GM20431 (cell line): Measurements from ENCODE around the gene DAW1.

Experiments
- in situ Hi-C: fragments of 300-500 bp; cut with MseI, MboI; formaldehyde crosslinking; loops from one replicate; pipeline ENCODE4 v1.15.0; 2020; ENCODE audit warnings: low sequenced_read_pairs; ENCODE audit not compliant: unreplicated experiment

The DAW1 gene

DNA sequence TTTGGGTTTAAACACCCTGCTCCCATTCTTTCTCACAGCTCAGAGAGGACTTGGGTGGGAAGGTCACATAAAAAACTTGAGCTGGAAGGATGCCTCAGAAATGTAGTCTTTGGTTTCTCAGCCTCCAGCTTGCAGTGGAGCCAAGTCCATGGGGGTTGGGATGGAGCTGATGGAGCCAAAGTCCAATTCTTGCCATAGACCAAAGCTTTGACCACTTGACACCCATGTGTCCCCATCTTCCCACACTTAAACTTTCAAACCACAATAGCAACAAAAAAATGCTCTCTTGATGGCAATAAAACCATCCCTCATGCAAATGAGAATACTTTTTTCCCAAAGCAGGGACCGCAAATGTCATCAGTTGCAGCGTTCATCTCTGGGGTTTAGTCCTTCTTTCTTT is 14.7 kb upstream of the DAW1 start:
- in situ Hi-C loops, result loop anchor here (25.0 kb wide), 1 partner anchor 194 kb away; the partner anchor contains the start of gene SCYGR5

DNA sequence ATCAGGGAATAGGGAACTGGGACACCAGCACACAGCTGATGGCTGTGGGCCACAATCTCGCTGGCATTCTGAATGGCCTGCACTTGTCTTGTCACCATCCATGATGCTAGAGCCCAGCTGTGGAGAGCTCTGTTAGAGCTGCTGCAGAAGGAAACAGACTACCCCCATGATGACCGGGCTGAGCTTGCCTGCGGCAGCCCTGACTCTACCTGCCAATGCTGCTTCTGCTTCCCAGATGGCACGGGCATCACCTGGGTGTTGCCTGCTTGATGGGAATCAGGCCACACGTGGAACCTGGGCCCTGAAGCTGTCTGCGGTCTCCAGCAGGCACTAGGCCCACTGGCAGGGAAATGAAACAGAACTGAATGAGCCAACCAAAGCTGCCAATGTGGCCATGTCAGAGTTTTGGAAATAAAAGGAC is 11.2 kb upstream of the DAW1 start:
- in situ Hi-C loops, result loop anchor here (25.0 kb wide), 1 partner anchor 198 kb away; the partner anchor contains the start of gene SCYGR5

DNA sequence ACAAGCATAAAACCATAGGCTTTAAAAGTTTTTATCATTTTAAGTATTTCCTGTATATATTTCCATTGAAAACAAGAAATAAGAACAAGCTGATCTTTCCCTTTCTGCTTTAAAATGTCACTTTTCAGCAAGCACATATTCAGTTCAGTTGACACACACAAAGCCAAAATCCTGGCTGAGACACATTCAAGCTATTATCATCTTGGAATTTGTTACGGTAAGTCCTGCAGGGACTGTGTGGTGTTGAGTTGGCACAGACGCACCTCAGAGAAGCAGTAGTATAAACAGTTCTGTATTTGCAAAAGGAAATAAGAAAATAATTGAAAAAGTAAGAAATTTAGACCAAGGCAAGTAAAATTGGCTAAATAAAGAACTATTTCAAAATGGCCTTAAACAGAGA is 10.4 kb upstream of the DAW1 start:
- in situ Hi-C loops, result loop anchor here (25.0 kb wide), 1 partner anchor 199 kb away; the partner anchor contains the start of gene SCYGR5

DNA sequence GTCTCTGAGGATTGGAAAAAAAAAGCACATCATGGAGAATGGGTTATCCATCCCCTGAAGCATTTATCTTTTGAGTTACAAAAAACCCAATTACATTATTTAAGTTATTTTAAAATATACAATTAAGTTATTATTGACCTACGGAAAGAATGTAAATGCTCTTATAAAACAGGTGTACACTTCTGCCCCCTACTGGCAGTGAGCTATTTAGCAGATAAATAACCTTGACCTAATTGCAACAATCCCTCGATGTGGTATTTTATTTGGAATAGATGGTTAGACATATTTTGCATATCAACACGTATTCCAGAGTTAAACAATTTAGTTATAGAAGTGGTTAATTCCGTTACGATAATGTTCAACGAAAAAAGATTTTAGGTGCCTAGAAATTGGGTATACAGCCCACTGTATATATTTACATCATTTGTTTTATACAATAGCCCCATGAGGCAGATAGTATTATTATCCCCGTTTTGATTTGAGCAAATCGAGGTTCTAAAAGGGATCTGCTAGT is 9.1 kb upstream of the DAW1 start:
- in situ Hi-C loops, result loop anchor here (25.0 kb wide), 1 partner anchor 200 kb away; the partner anchor contains the start of gene SCYGR5

DNA sequence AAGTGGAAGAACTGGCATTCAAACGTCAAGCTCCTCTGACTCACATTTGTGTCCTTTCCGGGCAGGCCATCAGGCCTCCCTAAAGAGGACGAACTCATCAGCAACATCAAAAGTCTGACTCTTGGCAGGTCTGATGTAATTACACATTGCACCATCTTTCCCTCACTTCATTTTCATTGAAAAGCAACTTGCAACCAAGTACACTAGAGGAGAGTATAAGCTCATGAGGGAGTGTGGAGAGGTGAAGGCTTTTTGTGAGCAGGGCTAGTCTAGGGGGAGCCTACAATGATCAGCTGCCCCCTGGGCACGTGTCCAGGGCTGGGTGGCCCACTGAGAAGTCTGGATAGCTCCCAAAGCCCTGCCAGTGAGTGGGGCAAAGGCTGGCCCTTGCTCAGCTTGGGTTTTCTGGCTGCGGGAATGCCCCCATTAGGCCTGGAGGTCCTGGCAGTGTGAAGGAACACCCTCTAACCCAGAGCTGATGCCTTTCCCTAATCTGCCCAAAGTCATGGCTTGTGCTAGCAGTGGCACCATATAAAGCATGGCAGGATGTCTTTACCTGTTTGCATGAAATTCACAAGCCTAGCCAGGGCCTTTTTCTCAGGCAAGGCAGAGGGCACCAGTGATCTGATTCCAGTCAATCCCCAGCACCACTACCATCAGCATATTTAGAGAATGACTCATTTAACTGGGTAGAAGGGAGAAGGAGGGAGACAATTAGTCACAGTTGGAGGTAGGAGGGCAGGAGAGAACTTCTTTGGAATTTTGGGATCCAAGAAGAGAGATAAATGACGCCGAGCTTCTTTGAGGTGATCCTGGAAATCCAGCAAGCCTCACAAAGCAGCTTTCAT is 8.5 kb upstream of the DAW1 start:
- in situ Hi-C loops, result loop anchor here (25.0 kb wide), 1 partner anchor 201 kb away; the partner anchor contains the start of gene SCYGR5

DNA sequence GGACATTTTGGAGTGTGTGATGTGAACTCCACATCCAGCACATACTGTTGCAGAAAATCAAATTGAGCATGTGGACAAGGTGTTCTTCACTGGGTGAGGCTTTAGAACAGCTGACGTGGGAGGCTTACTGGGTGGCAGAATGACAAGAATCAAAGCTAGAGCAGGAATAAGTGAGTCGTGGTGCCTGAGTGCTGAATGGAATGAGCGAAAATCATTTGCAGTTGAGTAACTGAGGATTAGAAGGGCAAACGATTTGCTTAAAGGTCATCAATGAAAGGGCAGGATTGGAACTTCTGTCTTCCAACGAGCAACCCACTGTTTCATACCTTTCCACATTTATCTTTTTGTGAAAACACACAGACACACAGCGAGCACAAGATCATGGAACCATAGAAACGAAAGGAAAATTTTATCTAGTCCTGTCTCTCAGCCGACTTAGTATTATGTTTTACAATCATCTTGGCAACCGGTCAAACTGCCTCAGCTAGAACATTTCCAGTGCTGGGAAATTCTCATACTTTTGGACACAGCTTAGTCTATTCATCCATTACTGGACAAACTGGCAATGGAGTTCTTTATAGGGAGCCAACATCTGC is 7.2 kb upstream of the DAW1 start:
- in situ Hi-C loops, result loop anchor here (25.0 kb wide), 1 partner anchor 202 kb away; the partner anchor contains the start of gene SCYGR5

DNA sequence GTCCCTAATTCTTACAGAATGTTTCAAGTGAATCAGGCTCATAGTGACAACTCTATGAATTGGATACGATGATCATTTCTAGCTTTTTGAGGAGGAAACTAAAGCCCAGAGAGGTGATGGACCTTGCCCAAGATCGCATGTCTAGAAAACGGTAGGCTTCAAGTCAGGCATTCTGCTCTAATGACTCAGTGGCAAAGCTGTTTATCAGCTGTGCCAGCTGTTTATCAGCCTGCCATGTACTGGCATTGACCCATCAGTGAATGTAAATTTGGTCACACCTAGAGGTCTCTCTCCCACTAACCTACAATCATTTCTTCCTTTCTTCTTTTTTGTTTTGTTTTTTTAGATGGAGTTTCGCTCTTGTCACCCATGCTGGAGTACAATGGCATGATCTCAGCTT is 6.1 kb upstream of the DAW1 start:
- in situ Hi-C loops, result loop anchor here (25.0 kb wide), 1 partner anchor 203 kb away; the partner anchor contains the start of gene SCYGR5

DNA sequence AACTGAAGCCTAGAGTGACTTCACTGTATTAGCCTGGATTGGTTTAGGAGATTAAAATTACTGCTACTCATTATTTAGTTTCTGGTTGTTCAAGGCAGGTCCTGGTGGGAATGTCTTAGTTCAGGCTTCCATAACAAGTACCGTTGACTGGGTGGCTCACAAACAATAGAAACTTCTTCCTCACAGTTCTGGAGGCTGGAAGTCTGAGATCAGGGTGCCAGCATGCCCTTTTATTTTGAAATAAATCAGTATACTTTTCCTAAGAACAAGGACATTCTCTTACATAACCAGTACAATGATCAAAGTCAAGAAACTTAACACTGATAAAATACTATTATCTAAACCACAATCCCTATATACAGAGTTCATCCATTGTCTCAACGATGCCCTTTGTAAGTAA is 4.0 kb upstream of the DAW1 start:
- in situ Hi-C loops, result loop anchor here (25.0 kb wide), 1 partner anchor 205 kb away; the partner anchor contains the start of gene SCYGR5

DNA sequence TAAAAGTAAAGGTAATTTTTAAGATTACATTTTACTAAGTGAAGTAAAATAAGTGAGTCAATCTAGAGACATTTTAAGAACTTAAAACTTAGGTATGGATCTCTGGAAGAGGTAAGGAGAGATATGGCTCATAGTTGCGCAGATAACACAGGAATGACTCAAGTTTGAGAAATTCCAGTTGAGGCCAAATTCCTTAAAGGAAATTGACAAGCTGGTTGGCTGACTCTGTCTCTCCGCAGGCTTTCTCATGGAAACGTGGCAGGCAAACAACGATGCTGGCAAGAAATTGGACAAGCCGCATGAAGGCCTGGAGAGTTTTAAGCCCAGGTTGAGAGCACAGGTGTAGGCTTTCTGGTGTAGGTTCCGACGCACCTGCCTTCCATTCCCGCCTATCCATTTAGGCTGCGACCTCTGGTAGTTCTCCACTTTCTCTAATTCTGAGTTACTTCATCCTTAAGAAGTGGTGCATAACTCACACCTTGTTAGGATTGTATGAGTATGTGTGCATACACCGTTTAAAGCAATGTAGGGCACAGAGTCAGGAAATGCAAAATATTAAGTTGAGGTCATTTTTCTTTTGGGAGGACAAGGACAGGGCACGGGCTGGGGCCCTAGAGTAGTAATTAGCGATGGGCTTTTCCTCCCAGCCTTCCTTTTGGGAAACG is 589 bp upstream of the DAW1 start:
- in situ Hi-C loops, result loop anchor here (25.0 kb wide), 1 partner anchor 209 kb away; the partner anchor contains the start of gene SCYGR5

DNA sequence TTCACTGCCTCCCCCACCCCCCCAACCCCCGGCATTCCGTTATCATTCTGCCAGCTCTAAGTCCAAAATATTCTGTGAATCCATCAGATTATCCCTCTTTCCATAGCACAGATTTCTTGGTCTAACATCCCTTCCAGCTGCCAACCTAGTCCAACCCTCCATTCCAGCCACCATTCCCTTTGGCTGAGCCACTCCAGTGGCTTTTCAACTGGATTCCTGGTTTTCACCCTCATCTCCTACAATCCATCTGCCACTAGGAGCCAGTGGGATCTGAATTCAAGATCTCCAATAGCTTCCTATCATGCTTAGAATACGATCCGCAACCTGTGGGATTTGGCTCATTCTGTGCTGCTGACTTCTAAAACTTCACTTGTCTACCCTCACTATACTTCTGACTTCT is 1.2 kb downstream of the DAW1 start:
- in situ Hi-C loops, result loop anchor here (25.0 kb wide), 1 partner anchor 210 kb away; the partner anchor contains the start of gene SCYGR5

DNA sequence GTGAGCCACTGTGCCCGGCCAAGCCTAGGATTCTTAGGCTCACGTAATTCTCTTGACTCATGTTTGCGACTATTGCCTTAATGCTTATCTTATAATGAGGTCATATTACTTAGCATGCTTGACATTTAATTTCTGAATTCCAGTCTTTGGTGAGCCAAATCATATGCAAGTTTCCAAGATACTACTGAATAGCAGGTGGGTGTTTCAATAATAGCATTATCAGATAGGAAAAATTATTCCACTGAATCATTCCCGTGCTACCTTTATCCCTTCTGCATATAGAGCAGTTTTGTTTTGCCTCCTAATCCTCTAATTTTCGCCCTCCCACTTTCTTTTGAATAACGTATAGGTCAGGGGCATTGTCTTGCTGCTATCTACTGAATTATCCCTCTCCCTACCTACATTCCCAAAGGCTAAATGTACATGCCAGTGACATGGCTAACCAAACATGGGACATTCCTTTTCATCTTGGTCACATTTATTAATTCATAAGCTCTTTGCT is 4.9 kb downstream of the DAW1 start:
- in situ Hi-C loops, result no loop called here

DNA sequence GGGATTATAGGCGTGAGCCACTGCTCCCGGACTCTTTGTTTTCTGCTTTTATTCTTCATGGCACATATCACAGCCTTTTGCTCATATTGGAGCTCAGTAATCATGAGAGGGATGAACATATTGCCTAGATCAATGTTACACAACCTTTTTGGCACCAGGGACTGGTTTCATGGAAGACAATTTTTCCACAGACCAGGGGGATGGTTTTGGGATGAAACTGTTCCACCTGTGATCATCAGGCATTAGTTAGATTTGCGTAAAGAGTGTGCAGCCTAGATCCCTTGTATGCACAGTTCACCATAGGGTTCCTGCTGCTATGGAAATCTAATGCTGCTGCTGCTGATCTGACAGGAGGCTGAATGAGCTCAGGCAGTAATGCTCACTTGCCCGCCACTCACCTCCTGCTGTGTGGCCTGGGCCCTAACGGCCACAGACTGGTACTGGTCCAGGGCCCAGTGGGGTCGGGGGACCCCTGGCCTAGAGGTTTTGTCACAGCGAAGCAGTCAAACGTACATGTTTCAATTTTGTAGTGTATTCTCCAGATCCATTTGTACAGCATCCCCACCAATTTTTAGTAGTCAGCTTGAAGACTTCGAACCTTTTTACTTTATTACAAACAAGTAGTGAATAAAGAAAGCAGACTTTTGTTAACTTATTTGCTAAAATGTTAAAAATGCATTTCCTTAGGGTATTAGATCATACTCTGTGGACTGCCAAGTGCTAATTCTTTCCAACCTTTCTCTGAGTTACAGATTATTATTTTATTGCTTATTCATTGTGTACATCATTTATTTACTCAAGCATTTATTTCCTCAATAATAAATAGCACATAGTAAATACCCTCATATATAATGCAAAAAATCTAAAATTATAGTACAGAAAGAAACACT is 6.2 kb downstream of the DAW1 start:
- in situ Hi-C loops, result no loop called here

DNA sequence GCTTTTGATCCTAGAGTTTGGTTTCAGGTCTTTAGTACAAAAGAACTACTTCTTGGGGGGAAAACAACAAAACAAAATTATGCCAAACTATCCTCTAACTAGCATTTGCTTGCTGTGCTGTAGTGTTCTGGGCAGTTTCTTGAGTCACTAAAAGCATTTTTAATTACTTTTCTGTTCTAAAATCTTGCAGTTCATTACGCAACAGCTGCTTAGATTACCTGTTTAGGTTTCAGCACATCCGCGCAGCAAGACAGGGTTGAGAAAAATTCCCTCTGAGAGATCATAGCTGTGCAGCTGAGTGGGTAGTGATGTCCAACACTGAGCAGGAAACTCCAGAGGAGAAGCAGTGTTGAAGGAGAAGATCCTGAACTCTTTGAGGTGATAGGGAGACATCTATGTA is 9.0 kb downstream of the DAW1 start:
- in situ Hi-C loops, result no loop called here

DNA sequence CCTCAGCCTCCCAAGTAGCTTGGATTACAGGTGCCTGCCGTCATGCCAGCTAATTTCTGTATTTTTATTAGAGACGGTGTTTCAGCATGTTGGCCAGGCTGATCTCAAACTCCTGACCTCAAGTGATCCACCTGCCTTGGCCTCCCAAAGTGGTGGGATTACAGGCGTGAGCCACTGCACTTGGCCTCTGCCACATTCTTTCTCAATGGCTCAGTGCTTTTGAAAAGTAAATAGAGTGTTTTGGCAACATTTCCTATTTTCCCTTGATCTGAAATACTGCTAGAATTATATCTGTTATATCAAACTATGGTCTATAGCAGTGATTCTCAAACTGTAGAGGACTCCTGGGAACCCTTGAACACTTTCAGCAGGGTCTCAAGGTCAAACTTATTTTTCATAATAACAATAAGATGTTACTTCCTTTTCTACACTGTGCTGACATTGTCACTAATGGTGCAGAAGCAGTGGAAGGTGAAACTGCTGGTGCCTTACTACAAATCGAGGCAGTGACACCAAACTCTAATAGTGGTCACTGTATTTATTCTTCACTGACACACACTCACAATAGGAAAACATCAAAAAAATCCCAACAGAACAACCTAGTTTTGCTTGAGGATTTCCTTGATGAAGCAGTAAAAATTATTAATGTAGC is 10.6 kb downstream of the DAW1 start:
- in situ Hi-C loops, result no loop called here

DNA sequence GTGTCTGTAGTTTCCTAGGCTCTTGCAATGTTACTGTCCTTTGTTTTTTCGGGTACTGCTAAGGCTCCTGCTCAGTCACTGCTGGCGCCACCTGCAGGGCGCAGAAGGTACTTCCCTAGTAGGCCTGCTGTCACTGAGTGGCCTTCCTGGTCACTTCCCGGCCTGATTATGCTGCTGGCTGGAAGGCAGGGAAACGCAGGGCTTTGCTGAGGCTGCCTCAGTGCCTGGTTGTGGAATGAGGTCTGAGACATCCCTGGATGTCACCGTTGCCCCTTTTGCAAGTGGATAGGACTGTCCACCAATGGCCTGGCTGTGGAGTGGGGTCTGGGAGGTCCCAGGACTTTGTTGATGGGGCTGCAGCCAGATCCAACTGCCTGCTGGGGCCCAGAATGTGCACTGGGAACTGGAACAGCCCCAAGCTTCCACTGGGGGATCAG is 13.1 kb downstream of the DAW1 start:
- in situ Hi-C loops, result no loop called here

DNA sequence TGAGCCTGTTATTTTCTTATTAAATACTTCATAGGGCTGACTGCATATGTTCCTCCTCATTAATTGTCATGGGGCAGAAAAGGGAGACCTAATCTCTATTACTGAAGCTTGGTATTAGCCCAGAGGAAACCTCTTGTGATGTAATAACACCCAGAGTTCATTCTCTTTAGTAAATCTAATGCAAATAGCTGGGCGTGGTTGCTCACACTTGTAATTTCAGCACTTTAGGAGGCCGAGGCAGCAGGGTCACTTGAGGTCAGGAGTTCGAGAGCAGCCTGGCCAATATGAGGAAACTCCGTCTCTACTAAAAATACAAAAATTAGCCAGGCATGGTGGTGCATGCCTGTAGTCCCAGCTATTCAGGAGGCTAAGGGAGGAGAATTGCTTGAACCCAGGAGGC is 14.7 kb downstream of the DAW1 start:
- in situ Hi-C loops, result no loop called here

DNA sequence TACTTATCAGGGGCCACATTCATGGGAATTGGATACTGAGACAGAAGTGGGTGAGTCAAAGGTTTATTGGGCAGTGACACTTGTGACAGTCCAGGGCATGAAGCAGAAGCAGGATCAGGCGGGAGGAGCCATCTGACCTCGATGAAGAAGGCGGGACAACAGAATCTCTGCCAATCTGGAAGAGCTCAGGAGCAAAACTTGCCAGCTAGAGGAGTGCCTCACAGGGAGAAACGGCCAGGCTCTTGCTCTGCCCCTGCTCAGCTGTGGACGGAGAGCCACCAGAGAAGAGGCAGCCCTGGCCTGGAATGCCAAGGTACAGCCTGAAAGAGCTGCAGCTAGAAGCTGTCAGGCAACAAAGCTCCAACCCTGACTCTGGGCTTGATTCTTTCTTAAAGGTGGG is 16.9 kb downstream of the DAW1 start:
- in situ Hi-C loops, result no loop called here

DNA sequence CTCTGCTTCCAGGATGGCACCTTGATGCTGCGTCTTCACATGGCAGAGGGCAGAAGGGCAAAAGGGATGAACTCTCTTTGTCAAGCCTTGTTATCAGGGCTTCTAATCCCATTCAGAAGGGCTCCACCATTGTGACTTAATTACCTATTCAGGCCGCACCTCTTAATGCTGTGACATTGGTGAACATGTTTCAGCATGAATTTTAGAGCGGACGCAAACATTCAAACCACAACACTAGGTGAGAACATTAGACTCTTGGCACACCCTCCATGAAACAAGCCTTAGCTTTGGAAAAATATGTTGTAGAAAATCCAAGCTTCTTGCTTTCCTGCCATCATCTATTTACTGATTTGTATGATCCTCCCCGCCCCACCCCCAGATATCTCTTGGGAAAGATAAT is 17.9 kb downstream of the DAW1 start:
- in situ Hi-C loops, result no loop called here
